Activated CD4-positive, alpha-beta T cell treated with anti-CD3 and anti-CD28 coated beads, Interleukin-2, Interleukin-6, amounts not matched to agents 100 ng/mL and 50 ng/mL, durations not matched to agents 16 hours and 8 hours (primary cell): ENCODE measurements around the gene RAB17.
A peak's percentile ranks its signal among the peaks of the same experiment; 100 is the strongest.
"Not testable (repeated sequence)": the region's sequence is repeated elsewhere in the genome, so short reads cannot be mapped to it uniquely, and the experiment has no call there.

Experiments used
- DNase-seq: peaks from one replicate; pipeline ENCODE4 v3.0.0-alpha.2; 2020

The RAB17 gene

GRCh38 chr2:237598468-237599208 is 8.1 kb upstream of the RAB17 start:
- DNase-seq, result no peak

GRCh38 chr2:237597196-237598145 is 6.9 kb upstream of the RAB17 start:
- no peak for DNase-seq

GRCh38 chr2:237596520-237597195 is 6.1 kb upstream of the RAB17 start:
- DNase-seq, result no peak

- DNase-seq, result not testable (repeated sequence)
Observed at GRCh38 chr2:237595829-237596519, 5.4 kb upstream of the RAB17 start.

- DNase-seq, result no peak
Observed at GRCh38 chr2:237594514-237594871, 4.0 kb upstream of the RAB17 start.

GRCh38 chr2:237593596-237594320 is 3.2 kb upstream of the RAB17 start:
- no peak for DNase-seq

- DNase-seq, result no peak
Observed at GRCh38 chr2:237593036-237593435, 2.5 kb upstream of the RAB17 start.

GRCh38 chr2:237592425-237592980 is 2.0 kb upstream of the RAB17 start:
- no peak for DNase-seq

GRCh38 chr2:237591141-237591881 is 777 bp upstream of the RAB17 start:
- DNase-seq, result no peak

GRCh38 chr2:237588044-237588696 is 2.4 kb downstream of the RAB17 start:
- no peak for DNase-seq

- DNase-seq, result no peak
Observed at GRCh38 chr2:237585590-237586221, 4.8 kb downstream of the RAB17 start.

GRCh38 chr2:237583385-237584295 is 6.9 kb downstream of the RAB17 start:
- DNase-seq, result no peak

GRCh38 chr2:237581751-237582746 is 8.5 kb downstream of the RAB17 start:
- DNase-seq, result peak; percentile 67

GRCh38 chr2:237581326-237581725 is 9.2 kb downstream of the RAB17 start:
- DNase-seq, result no peak

- DNase-seq, result no peak
Observed at GRCh38 chr2:237577956-237578870, 12.3 kb downstream of the RAB17 start.

- DNase-seq, result no peak
Observed at GRCh38 chr2:237577458-237577857, 13.1 kb downstream of the RAB17 start.
